Prostate gland (tissue), 2 donors: Measurements from ENCODE around the gene HOXA11.

Experiments used
- POLR2A ChIP-seq: fragments of 450-650 bp; IDR thresholded peaks from one replicate; pipeline ENCODE4 v1.6.1; 2016; ENCODE audit warnings: antibody characterized with exemption, mild to moderate bottlenecking
- POLR2AphosphoS5 ChIP-seq: sonication (generic); formaldehyde crosslinking; IDR thresholded peaks from one replicate; pipeline ENCODE4 v1.6.1; 2017; ENCODE audit warnings: antibody characterized with exemption
- TF ChIP-seq, protein P1 (sequence below), 4 experiments: fragments of 200-600 bp in 2 of 4; fragments of 450-650 bp in 2 of 4; sonication (generic) in 2 of 4; IDR thresholded peaks; 1 replicate in 3 of 4; 2 replicates in 1 of 4; pipeline ENCODE4 v1.5.1; 2016 to 2019; ENCODE audit warnings: antibody characterized with exemption in 4 of 4, mild to moderate bottlenecking in 2 of 4, moderate library complexity in 2 of 4

DNA sequence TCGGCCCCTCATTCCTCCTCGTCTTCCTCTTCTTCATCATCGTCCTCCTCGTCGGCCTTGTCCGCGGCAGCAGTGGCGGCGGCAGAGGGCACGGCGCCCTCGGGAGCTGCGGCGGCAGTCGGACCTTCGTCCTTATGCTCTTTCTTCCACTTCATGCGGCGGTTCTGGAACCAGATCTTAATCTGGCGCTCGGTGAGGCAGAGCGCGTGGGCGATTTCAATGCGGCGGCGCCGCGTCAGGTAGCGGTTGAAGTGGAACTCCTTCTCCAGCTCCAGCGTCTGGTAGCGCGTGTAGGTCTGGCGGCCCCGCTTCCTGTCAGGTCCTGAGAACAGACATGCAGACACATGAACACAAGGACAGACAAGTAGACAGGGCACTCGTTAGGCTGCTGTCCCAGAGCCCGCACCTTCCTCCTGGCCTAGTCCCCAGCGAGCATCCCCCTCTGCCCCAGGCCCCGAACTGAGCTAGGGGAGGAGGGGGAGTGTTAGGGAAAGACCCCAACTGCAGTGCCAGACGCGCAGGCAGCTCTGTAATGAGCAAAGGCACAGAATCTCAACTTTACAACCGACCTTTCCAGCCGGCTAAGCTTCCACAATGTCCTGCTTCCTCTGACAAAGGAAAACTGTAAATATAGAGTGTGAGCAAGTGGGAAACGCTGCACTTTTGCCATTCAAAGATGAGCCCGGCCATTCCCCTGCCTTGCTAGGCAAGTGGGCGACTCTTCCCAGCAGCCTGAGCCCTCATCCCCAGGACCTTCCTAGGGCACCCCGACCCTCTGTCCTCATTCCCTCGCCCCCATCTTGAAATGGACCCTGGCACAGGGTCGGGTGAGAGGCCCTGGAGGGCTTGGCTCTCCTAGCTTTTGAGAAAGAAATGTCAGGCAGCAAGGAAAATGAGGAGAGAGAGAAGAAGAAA is 29.9 kb downstream of the HOXA11 start:
- TF ChIP-seq, protein P1, sequence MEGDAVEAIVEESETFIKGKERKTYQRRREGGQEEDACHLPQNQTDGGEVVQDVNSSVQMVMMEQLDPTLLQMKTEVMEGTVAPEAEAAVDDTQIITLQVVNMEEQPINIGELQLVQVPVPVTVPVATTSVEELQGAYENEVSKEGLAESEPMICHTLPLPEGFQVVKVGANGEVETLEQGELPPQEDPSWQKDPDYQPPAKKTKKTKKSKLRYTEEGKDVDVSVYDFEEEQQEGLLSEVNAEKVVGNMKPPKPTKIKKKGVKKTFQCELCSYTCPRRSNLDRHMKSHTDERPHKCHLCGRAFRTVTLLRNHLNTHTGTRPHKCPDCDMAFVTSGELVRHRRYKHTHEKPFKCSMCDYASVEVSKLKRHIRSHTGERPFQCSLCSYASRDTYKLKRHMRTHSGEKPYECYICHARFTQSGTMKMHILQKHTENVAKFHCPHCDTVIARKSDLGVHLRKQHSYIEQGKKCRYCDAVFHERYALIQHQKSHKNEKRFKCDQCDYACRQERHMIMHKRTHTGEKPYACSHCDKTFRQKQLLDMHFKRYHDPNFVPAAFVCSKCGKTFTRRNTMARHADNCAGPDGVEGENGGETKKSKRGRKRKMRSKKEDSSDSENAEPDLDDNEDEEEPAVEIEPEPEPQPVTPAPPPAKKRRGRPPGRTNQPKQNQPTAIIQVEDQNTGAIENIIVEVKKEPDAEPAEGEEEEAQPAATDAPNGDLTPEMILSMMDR (IDR thresholded peaks at IDR 0.05) = no peak
- TF ChIP-seq POLR2A (no peak), POLR2AphosphoS5 (no peak)
